Natural killer cell (primary cell): ENCODE data around the gene ARHGAP6. TPM values are rescaled to one million over a fixed set of nuclear protein-coding genes. Genes with fewer than 3 reads are reported as not detected.

ENCODE experiments used
- ATAC-seq, 3 donors: fragments of 150-1000 bp in 2 of 3; fragments of 200-7000 bp in 1 of 3; cut with Tn5 transposase; 1 replicate in 1 of 3; 2 replicates in 2 of 3; pipeline ENCODE4 v1.10.0; 2021; ENCODE audit warnings: mild to moderate bottlenecking in 2 of 3, moderate library complexity in 2 of 3
- DNase-seq, 2 donors: peaks; one replicate each; pipeline versions ENCODE4 v3.0.0 to v3.0.0-alpha.2; 2013 to 2021; ENCODE audit warnings: mixed read lengths in 1 of 2
- H3K27ac ChIP-seq: one replicate; pipeline ENCODE4 v1.5.1; 2013; ENCODE audit warnings: mild to moderate bottlenecking, low read length
- H3K27me3 ChIP-seq: one replicate; pipeline ENCODE4 v1.6.1; 2013; ENCODE audit warnings: low read length; ENCODE audit not compliant: control insufficient read depth, insufficient read depth
- H3K36me3 ChIP-seq: one replicate; pipeline ENCODE4 v1.6.1; 2013; ENCODE audit warnings: low read length; ENCODE audit not compliant: control insufficient read depth, insufficient read depth
- H3K4me1 ChIP-seq: one replicate; pipeline ENCODE4 v1.6.1; 2013; ENCODE audit warnings: low read length; ENCODE audit not compliant: control insufficient read depth, insufficient read depth
- H3K4me3 ChIP-seq: one replicate; pipeline ENCODE4 v1.5.1; 2013; ENCODE audit warnings: low read length
- H3K9me3 ChIP-seq: one replicate; pipeline ENCODE4 v1.6.1; 2013; ENCODE audit warnings: low read length; ENCODE audit not compliant: control insufficient read depth, insufficient read depth
- H3K27ac Mint-ChIP-seq, 2 donors: one replicate each; pipeline ENCODE4 v1.8.0; 2022; ENCODE audit warnings: mild to moderate bottlenecking in 2 of 2, mixed read lengths in 2 of 2, moderate library complexity in 1 of 2
- H3K27me3 Mint-ChIP-seq, 2 donors: one replicate each; pipeline ENCODE4 v1.8.0; 2022; ENCODE audit warnings: low read depth in 2 of 2, mixed read lengths in 2 of 2
- H3K36me3 Mint-ChIP-seq: one replicate; pipeline ENCODE4 v1.8.0; 2022; ENCODE audit warnings: mixed read lengths
- H3K4me1 Mint-ChIP-seq, 2 donors: one replicate each; pipeline ENCODE4 v1.8.0; 2022; ENCODE audit warnings: mixed read lengths in 2 of 2
- H3K4me3 Mint-ChIP-seq: one replicate; pipeline ENCODE4 v1.8.0; 2022; ENCODE audit warnings: mild to moderate bottlenecking, moderate library complexity, mixed read lengths
- H3K9me3 Mint-ChIP-seq, 2 donors: one replicate each; pipeline ENCODE4 v1.8.0; 2022; ENCODE audit warnings: mixed read lengths in 2 of 2
- WGBS: methylation state at CpG from one replicate; pipeline ENCODE4 v1.1.7; 2013; ENCODE audit warnings: missing lambda C conversion rate; ENCODE audit not compliant: insufficient coverage; 5-methylcytosine and 5-hydroxymethylcytosine counted together
- intact Hi-C: fragments of 100-400 bp; cut with micrococcal nuclease; formaldehyde crosslinking; loops from one replicate; pipeline ENCODE4 v1.14.2; 2022
- total RNA-seq, 4 donors: library from RNA; stranded (reverse); fragments of 120-200 nt in 1 of 4; gene quantifications; one replicate each; pipeline versions ENCODE4 v1.2.3 to v1.2.4, GENCODE V29; 2013 to 2022
- TF ChIP-seq, protein P1 (sequence below): fragments of 200-600 bp; IDR thresholded peaks from one replicate; pipeline ENCODE4 v1.8.0; 2022; ENCODE audit warnings: antibody characterized with exemption

ARHGAP6 gene
- total RNA-seq, 3 donors from 2014 or later (not counting 1 experiment from before 2014, with no cell fraction given): 0.32 to 1.9 (median 1.8) TPM

DNA sequence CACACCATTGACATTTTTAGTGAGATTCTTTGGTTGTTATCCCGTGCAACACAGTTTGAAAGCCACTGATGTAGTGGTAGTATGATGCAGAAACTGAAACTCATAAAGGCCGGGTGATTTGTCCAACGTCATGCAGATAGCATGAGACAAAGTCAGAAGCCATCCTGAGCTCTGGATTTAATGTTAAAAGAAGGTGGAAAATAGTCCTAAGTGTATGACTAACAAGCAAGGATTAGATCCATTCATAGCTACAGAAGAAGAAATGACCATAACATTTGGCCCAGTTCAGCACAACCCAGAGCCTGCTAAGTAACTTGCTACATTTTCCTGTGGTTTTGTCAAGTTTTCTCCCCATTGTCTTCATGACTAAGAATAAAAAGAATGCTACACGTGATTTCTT is 230.2 kb downstream of the ARHGAP6 start:
- Histone ChIP-seq H3K27ac (no peak overlapping the region), H3K27me3 (no peaks in the 10 kb centered on the region), H3K36me3 (no peaks in the 10 kb centered on the region), H3K9me3 (no peaks in the 10 kb centered on the region), H3K4me3 (no peak overlapping the region), H3K4me1 (no peaks in the 10 kb centered on the region)
- no peaks in the 10 kb centered on the region for H3K9me3 Mint-ChIP-seq
- H3K4me1 Mint-ChIP-seq: no peaks in the 10 kb centered on the region
- peaks cover 0 to 29% of the 10 kb centered on the region in 2 donors for H3K27me3 Mint-ChIP-seq
- no peak for DNase-seq
- H3K36me3 Mint-ChIP-seq: no peaks in the 10 kb centered on the region
- no peak for ATAC-seq
- WGBS: 76% methylated on average over 4 of the region's 4 CpGs
- TF ChIP-seq, protein P1, sequence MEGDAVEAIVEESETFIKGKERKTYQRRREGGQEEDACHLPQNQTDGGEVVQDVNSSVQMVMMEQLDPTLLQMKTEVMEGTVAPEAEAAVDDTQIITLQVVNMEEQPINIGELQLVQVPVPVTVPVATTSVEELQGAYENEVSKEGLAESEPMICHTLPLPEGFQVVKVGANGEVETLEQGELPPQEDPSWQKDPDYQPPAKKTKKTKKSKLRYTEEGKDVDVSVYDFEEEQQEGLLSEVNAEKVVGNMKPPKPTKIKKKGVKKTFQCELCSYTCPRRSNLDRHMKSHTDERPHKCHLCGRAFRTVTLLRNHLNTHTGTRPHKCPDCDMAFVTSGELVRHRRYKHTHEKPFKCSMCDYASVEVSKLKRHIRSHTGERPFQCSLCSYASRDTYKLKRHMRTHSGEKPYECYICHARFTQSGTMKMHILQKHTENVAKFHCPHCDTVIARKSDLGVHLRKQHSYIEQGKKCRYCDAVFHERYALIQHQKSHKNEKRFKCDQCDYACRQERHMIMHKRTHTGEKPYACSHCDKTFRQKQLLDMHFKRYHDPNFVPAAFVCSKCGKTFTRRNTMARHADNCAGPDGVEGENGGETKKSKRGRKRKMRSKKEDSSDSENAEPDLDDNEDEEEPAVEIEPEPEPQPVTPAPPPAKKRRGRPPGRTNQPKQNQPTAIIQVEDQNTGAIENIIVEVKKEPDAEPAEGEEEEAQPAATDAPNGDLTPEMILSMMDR: no peak
- H3K4me3 Mint-ChIP-seq: no peak overlapping the region
- intact Hi-C loops: no loop called here
- H3K27ac Mint-ChIP-seq: no peak overlapping the region

DNA sequence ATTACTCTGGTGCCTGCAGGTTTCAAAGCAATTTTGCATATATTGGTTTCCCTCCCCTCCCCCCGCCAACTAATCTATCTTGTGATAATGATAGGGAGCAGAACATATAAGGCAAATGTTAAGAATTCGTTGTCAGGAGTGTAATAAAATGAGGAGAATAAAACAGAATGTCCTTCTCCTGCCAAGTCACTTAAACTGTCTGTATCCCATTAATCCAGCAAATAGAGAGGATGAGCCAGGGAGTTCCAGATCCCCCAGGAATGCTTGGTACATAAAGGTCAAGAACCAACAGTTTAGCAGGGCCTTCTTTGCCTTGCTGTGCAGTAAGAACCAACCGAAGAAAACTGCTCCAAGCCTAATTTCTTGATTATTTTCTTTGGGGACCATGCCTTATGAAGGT is 231.1 kb downstream of the ARHGAP6 start:
- intact Hi-C loops: no loop called here
- H3K9me3 ChIP-seq: no peaks in the 10 kb centered on the region
- H3K27me3 ChIP-seq: no peaks in the 10 kb centered on the region
- TF ChIP-seq, protein P1: no peak
- Mint-ChIP-seq H3K27ac (no peak overlapping the region), H3K9me3 (no peaks in the 10 kb centered on the region), H3K4me3 (no peak overlapping the region), H3K4me1 (no peaks in the 10 kb centered on the region), H3K27me3 (peaks cover 0 to 19% of the 10 kb centered on the region in 2 donors), H3K36me3 (no peaks in the 10 kb centered on the region)
- no peaks in the 10 kb centered on the region for H3K4me1 ChIP-seq
- no peak overlapping the region for H3K27ac ChIP-seq
- WGBS: 88% methylated on average over 1 of the region's 3 CpGs
- no peaks in the 10 kb centered on the region for H3K36me3 ChIP-seq
- no peak overlapping the region for H3K4me3 ChIP-seq
- ATAC-seq: no peak
- DNase-seq: no peak

DNA sequence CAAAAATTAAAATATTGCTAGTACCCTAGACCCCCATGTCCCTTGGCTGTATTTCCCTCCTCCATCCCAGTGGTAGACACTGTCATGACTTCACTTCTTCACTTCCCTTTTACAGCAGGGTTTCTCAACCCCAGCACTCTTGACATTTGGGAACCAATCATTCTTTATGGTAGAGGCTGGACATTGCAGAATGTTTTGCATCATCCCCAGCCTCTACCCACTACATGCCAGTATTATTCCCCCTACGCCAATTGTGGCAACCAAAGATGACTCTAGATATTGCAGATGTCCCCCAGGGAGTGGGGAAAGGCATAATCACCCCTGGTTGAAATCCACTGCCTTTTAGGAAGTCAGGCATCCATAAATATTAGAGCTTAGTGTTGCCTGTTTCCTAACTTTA is 233.9 kb downstream of the ARHGAP6 start:
- TF ChIP-seq, protein P1: no peak
- no peak overlapping the region for H3K4me3 Mint-ChIP-seq
- H3K27me3 ChIP-seq: no peaks in the 10 kb centered on the region
- no peaks in the 10 kb centered on the region for H3K4me1 Mint-ChIP-seq
- no CpG with 5 or more reads among the region's 1 CpG for WGBS
- no peaks in the 10 kb centered on the region for H3K9me3 Mint-ChIP-seq
- no peaks in the 10 kb centered on the region for H3K4me1 ChIP-seq
- peaks cover 0 to 19% of the 10 kb centered on the region in 2 donors for H3K27me3 Mint-ChIP-seq
- no peaks in the 10 kb centered on the region for H3K36me3 ChIP-seq
- no peak overlapping the region for H3K4me3 ChIP-seq
- no peak overlapping the region for H3K27ac Mint-ChIP-seq
- no peak for ATAC-seq
- no peaks in the 10 kb centered on the region for H3K9me3 ChIP-seq
- no peak overlapping the region for H3K27ac ChIP-seq
- H3K36me3 Mint-ChIP-seq: no peaks in the 10 kb centered on the region
- no peak for DNase-seq
- intact Hi-C loops: no loop called here

DNA sequence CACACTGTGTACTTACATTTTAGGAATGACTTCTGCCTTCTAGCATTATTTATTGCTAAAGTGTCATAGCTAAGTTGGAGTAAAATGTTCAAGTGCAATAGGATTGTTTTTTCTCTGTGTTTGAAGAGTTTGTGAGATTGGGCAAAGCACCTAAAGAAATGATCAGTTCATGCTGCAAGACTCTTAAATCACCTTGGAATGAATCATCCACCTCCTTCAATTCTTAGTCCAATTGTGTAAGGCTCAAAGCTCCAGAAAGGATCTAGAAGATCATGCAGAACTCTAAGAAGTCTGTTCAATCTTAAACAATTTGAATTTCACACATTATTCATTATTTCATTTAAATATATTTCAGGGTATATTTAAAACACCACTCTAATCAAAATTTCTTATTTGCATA is 235.4 kb downstream of the ARHGAP6 start:
- peaks cover 0 to 23% of the 10 kb centered on the region in 2 donors for H3K27me3 Mint-ChIP-seq
- no peaks in the 10 kb centered on the region for H3K27me3 ChIP-seq
- DNase-seq: no peak
- no peaks in the 10 kb centered on the region for H3K9me3 ChIP-seq
- H3K36me3 Mint-ChIP-seq: no peaks in the 10 kb centered on the region
- no peak overlapping the region for H3K4me3 Mint-ChIP-seq
- TF ChIP-seq, protein P1: no peak
- H3K4me1 Mint-ChIP-seq: no peaks in the 10 kb centered on the region
- no peak overlapping the region for H3K4me3 ChIP-seq
- H3K27ac ChIP-seq: no peak overlapping the region
- H3K4me1 ChIP-seq: no peaks in the 10 kb centered on the region
- no peak for ATAC-seq
- intact Hi-C loops: no loop called here
- H3K36me3 ChIP-seq: no peaks in the 10 kb centered on the region
- no peaks in the 10 kb centered on the region for H3K9me3 Mint-ChIP-seq
- no peak overlapping the region for H3K27ac Mint-ChIP-seq
